ENCODE data around the gene RHEBL1.

RHEBL1 gene

DNA sequence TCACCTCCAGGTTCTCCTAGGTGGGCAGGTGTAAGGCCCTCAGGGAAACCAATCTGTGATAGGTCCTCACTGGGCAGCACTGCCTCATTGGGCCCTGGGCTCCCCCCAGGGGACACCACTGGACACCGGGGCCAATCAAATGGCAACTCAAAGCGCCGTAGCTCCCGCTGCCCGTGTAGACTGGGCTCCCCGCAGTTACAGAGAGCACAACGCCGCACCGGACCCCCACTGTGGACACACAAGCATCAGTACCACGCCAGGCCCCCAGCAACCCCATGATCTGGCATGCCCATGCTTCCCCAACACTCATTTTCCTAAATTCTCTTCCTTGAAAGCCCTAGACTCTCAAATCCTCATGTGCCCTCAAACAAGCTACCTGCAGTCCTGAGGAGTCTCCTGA lies 15.3 kb downstream of the RHEBL1 start:
- DNase-seq (ENCODE audit: low read depth in 2 of 2), result no peak

DNA sequence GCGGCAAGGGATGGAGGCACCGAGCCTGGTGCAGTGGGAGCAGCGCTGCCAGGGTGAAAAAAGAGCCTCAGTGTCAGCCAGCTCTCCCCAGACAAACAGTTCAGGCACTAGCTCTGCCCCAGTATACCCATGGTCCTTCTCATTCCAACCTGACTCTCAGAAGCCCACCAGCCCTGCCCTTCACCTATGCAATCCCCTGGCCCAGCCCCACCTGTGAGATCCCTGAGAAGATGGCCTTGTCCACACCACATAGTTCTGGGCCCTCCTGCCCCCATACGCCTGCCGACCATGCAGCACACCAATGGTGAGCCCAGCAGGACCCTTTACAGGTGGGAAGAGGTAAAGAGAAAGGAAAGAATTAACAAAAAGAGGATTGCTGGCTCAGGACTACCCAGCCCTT lies 15.7 kb downstream of the RHEBL1 start:
- DNase-seq (ENCODE audit: low read depth in 2 of 2), result no peak

DNA sequence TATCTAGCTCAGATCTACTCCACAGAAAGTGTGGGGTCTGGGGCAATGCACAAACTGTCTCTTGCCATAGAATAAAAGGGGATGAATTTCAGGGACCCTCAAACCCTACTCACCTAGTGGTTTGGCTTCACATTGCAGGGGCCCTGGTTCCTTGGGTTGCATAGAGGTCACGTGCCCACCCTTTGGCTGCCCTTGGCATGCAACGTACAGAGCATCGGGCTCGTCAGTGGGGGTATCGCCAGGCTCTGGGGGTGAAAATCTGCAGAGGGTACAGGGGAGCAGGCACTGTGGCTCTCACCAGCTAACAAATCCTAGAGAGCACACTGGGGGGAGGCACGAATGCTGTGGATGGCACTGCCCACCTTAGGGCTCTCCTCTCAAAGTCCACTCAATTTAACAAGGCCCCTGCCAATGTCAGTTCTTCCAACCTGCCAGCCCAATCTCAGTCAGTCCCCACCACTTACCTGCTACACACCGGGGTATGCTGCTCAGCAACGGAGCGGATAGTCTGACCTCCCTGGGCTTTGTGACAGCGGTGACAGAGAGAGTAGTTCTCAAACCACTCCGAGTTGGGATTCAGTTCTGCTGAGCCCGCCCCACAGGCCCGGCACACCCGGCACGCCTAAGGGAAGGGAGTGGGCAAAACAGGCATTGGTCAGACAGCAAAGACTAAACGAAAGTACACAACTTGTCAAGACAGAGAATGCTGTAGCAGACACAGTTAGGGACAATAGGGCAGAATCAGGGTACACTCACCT lies 17.1 kb downstream of the RHEBL1 start:
- DNase-seq (ENCODE audit: low read depth in 2 of 2), result no peak

DNA sequence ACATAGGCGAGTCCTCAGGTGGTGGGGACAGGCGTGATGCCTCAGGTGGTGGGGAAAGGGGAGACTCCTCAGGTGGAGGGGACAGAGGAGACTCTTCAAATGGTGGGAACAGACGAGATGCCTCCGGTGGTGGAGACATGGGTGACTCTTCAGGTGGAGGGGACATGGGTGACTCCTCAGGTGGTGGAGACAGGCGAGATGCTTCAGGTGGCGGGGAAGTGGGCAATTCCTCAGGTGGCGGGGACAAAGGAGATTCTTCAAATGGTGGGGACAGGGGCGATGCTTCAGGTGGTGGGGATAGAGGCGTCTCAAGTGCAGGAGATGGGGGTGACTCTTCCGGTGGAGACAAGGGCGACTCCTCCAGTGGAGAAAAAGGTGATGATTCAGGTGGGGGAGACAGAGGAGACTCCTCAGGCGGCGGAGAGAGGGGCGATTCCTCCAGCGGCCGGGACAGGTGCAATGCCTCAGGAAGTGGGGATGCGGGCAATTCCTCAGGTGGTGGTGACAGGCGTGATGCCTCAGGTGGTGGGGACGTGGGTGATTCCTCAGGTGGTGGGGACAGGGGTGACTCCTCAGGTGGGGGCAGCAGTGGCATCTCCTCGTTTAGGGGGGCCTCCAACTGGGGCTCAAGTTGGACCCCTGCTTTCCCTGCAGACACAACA lies 17.9 kb downstream of the RHEBL1 start:
- no peak for DNase-seq (ENCODE audit: low read depth in 2 of 2)

DNA sequence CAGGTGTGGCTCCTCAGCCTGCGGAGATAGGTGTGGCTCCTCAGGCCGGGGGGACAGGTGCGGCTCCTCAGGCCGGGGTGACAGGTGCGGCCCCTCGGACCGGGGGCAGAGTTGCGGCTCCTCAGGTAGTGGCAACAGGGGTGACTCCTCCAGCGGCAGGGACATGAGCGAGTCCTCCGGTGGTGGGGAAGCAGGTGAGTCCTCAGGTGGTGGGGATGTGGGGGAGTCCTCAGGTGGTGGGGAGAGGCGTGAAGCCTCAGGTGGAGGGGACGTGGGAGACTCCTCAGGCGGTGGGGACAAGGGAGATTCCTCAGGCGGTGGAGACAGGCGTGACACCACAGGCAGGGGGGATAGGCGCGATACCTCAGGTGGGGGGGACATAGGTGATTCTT lies 18.4 kb downstream of the RHEBL1 start:
- DNase-seq (ENCODE audit: low read depth in 2 of 2), result no peak

DNA sequence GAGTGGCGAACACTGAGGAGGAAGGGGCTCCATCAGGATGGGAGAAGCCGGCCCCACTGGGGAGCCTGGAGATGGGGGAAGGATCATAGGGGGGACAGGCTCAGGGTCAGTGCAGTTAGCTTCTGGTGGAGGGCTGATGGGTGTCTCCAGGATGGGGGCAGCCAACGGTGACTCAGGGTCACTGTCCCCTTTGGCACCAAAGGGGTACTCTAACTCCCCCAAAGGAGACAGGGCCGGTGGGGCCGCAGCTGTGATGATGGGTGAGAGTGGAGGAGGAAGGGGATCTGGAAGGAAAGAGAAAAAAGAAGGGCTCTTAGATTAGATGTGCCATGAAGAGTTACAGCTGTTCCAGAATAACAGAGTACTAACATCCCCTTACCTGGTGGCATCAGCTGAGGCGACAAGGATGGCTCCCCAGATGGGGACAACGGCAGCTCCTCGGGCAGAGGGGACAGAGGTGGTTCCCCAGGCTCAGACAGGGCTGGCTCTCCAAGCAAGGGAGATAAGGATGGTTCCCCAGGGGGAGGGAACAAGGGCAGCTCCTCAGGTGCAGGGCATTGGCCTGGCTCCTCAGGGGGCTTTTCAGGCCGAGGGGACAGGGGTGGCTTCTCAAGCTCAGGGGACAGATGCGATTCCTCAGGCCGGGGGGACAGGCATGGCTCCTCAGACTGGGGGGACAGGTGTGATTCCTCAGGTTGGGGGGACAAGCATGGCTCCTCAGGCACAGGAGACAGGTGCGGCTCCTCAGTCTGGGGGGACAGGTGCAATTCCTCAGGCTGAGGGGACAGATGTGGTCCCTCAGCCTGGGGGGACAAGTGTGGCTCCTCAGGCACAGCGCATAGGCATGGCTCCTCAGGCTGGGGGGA lies 19.0 kb downstream of the RHEBL1 start:
- no peak for DNase-seq (ENCODE audit: low read depth in 2 of 2)

DNA sequence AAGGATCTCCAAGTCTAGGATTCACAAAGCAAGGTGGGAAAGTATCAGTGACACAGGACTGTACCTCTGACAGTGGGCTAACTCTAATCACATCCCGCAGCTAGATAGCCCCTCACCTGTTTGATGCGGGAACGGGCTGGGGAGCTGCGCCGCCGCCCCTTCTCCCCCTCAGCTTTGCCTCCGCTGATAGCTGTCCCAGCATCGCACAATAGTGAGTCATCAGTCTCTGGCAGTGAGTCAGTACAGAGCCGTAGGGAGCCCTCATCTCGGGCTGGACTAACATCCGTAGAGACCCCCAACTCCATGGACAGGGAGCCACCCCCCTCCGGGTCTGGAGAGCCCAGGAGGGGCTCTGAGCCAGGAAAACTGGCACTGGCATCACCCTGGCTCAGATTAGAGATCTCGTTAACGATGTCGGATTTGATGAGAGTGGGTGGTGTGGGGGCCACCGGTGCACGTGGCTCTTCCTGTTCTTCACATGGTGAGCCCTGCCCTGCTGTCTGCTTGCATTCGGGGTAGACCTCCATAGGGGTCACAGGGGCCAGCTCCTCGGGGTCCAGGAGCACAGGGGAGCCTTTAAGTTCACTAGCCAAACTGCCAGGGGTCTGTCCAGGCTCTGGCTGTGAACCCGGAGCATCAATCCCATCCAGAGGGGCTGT lies 20.1 kb downstream of the RHEBL1 start:
- no peak for DNase-seq (ENCODE audit: low read depth in 2 of 2)

DNA sequence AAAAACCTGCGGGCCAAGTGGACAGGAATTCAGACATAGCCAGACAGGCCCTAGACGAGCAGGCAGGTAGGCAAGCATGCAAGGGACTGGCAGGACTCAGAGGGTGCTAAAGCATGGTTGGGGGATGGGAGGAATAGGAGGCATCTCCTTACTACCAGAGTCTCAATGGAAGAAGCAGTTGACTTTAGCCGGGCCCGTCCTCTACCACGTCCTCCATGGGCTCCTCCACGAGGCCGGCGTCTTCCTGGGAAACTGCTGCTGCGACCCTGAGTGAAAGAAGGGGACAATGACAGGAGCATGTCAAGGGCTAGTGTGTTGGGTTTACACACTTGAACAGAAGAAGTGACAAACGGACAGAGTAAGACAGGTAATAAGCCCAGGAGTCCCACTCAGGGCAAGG lies 20.8 kb downstream of the RHEBL1 start:
- DNase-seq (ENCODE audit: low read depth in 2 of 2), result no peak

DNA sequence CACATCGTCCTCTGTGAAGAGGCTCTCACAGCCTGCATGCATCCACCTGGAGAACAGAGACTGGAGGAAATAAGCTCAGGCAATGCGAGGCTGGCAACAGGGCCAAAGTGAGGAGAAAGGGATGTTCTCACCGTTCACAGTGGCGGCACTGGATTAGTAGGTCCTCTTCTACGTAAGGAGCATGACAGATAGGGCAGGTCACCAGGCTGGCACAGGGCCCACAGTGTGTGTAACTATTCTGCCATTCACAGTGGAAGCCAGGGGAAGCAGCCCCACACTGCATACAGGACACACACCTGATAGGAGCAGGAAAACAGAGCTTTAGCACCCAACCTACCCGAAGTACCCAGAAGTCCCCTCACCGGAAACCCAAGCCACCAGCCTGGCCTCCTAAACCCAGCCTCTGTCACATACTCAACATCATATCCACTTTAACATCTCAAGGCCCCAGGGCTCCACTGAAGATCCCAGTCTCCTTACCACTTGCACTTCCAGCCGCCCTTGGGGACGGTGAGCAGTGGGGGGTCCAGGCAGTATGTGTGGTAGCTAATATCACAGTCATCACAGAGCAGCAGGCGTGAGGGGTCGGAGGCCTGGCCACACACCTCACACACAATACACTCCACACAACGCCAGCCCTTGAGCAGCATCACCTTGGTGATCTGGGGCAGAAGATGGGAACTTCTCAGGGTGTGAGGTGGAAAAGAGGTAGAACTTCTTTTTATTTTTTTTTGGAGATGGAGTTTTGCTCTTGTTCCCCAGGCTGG lies 23.5 kb downstream of the RHEBL1 start:
- DNase-seq (ENCODE audit: low read depth in 2 of 2), result no peak

DNA sequence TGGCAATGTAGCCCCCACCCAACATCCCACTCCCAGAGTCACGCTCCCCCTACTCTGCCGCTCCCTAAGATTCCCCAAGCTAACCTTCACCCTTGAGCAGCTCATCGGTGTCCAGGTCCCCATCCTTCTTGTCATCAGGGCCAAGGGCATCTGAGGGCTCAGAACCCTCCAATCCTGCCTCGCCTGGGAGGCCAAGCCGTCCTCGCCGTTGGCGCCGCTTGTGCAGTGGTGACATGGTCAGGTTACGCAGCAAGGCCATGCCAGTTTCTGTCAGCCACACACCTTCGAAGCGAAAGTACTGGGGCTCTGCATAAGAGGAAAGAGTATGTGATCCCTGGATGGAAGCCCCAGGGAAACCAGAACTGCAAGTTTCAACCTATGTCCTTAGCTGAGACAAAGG lies 25.1 kb downstream of the RHEBL1 start:
- no peak for DNase-seq (ENCODE audit: low read depth in 2 of 2)

DNA sequence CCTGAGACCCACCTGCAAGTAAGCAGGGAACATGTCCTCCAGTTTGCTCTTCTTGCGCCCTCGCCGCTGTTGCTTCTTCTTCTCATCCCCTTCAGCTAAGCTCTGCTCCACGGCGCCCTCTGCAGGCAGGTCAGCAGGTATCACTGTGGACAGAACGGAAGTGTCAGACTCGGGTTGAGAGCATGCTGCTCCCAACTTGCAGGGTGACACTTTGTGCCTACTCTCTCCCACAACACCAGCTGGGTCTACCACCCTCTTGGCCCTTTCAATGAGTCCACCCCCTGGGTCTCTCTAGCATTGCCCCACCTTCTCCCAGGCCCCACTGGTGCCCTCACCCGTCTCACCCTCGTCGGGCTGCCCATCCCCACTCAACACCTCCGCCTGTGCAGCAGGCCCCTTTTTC lies 25.9 kb downstream of the RHEBL1 start:
- peak; percentile 43 to 76 for DNase-seq (ENCODE audit: low read depth in 2 of 2)

DNA sequence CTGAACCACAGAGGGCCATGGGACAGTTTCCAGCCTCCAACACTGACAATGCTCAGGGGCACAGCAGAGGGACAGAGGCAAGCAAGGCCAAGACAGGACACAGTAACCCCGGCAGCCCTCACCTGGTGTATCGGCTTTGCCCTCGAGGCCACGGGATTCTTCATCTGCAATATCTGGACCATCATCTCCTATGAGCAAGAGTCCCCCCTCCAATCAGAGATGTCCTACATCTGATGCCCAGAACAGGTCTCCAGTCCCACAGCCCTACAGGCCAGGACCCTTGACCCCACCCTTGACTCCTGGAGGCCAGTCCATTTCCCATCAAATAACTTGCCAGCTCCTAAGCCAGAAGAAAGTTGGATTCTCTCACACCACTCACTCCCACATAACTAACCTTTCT lies 26.5 kb downstream of the RHEBL1 start:
- no peak for DNase-seq (ENCODE audit: low read depth in 2 of 2)

DNA sequence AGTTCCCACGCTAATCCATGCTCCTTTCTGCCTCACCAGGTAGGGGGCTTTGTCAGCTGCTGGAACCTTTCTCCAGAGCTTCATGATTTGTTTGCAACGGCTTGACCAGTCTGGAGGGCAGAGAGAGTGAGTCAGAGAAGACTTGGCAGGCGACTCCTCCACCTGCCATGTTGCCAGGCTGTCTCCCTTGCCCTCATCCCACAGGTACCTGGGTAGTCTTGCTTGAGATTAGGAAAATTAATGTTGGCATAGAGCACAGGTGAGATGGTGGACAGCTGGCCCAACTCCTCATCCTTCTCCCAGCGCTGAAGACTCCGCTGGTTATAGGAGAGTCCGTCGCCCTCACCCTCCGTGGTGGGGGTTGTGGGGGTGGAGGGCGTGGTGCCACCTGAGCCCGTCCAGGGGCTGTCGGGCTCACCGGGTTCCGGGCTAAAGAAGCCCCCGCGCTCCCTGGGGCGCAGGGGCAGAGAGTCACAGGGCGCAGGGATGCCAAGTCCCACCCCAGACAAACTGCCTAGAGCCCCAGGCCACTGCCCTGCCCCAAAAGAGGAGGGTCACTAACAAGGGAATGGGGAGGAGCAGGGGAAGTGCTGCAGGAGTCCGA lies 27.8 kb downstream of the RHEBL1 start:
- no peak for DNase-seq (ENCODE audit: low read depth in 2 of 2)

DNA sequence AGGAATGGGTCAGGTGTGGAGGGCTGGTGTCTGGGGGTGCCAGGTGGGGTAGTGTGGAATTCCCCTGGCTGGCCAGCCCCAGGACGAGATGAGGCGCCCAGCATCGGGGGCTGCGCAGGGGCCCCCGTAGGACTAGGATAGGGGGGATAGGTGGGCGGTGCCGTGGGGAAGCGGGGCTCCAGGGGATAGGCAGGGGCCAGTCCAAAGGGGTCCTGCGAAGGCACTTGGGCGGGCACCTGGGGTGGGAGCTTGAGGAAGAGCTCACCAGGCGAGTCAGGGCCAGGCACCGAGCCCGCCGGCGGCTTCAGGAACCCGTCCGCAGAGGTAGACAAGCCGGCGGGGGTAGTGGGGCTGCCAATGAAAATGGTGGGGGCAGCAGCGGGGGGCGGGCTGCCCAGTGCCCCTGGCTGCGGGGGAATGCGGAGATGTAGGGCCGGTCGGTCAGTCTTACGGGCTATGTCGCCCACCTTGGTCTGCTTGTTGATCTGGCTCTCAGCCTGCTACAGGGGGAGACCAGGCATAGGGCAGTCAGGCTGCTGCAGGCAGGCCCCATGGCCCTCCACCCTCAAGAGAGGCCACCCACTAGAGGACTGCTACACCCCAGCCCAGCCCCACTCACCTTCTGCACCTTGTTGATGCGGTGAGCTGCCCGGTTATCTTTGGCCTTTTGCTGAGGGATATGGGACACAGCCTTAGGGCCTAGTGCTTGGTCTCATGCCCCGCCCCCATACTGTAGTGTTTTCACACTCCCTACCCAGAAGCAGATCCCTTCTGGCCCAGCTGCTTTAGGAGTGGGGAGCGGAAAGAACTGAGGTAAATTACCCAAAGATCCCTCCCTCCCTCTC lies 28.5 kb downstream of the RHEBL1 start:
- DNase-seq (ENCODE audit: low read depth in 2 of 2), result no peak

DNA sequence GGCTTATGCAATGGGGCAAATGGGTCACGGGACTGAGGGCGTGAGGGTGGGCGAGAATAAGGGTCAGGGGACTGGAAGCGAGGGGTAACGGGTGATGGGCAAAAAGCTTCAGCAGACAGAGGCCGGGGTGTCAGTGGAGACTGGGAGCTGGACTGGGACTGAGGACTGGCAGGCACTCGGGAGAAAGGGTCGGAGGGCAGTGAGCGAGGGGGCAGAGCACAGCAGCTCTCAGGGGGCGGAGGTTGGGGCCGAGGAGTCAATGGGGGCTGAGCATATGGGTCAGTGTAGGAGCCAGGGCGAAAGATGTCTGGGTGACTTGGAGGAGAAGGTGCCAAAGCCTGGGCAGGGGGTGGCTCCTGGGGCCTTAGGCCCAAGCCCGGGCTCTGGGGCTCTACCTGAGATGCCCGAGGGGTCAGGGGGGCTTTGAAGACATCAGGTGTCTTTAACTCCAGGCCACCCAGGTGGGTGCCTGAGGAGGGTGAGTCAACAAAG lies 29.4 kb downstream of the RHEBL1 start:
- no peak for DNase-seq (ENCODE audit: low read depth in 2 of 2)

DNA sequence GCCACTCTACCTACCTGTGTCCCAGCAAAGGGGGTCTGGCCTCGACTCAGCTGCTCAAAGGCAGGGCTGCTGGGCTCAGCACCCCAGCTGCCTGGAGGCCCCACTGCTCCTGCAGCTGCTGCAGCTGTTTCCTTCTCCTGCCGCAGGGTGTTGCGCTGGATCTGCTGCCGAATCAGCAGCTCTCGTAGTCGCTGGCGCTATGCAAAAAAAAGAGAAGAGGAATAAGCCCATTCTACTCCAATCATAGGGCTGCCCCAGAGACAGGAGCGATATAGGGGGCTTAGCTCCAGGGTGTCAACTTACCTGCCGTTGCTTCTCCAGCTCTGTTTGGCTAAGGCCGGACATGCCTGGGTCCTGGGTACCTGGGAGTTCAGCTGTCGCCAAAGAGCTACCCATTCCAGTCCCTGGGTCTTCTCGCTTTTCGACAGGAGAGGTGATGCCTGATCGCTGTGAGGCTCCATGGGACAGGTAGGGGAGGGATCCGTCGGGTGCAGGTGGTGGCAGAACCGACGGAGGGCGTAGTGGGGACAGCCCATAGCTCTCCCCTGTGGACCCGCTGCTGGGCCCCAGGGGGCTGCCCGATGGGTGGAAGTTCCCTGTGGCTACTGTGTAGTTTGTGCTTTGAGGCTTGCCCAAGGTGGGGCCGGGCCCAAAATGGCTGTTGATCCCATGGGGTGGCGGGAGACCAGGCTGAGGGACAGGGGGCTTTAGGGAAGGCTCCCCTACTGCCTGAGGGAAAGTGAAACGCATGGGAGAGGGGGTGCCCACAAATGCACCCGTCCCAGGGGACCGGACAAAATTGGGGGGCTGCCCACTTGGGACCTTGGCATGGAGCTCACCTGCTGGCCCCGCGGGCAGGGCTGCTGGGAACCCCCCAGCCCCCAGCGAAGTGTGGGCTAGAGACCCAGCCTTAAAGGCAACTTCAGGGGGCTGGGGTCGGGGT lies 30.1 kb downstream of the RHEBL1 start:
- no peak for DNase-seq (ENCODE audit: low read depth in 2 of 2)

DNA sequence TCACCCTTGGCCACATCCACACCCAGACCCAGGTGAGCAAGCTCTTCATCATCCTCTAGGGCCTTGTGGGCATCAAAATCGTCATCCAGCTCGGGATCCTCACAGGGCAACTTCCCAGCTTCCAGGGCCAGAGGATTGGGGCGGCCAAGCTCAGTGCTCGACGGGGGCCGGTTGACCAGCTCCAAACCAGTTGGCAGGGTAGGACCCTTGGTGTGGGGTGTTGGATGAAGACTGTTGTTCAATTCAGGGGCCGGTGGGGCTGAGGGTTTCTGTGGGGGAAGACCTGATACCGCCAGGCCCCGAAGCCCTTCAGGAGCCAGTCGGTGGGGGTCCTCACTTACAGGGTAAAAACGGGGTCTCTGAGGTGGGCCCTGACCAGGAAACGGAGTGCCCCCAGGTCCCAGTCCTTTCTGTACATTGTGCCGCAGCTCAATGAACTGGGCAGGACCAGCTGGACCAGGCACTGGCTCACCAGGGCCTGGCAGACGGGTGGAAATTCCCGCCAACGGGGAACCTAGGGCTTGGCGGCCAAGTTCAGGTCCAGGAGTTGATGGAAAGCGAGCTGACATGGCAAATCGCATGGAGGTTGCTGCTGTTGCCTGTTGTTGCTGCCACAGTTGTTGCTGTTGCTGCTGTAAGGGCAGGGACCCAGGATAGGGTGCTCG lies 31.4 kb downstream of the RHEBL1 start:
- no peak for DNase-seq (ENCODE audit: low read depth in 2 of 2)

DNA sequence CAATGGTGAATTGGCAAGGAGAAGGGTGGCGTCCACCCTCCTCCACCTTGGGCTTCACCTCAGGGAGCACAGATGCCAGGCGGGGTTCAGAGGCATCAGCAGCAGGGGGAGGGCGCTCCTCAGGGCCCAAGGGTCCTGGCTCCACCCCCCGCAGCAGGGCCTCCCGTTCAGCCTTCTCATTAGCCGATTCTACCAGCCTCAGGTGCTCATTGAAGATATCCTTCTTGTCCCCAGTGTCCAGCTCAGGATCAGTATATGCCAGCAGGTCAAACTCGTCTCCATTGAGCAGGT lies 31.9 kb downstream of the RHEBL1 start:
- no peak for DNase-seq (ENCODE audit: low read depth in 2 of 2)

Measured in stimulated activated CD4-positive, alpha-beta T cell treated with anti-CD3 and anti-CD28 coated beads, Interleukin-12 subunit alpha, Interleukin-12 subunit beta, amount 100 ng/mL, for 24 hours (primary cell).